HuH-7 (cell line): ENCODE data around the gene IFT25.
"Not testable (repeated sequence)": the region's sequence is repeated elsewhere in the genome, so short reads cannot be mapped to it uniquely, and the experiment has no call there.

Source experiments
- DNase-seq: peaks from one replicate; pipeline ENCODE4 v3.0.0; 2011; ENCODE audit warnings: low spot score

Gene IFT25

GRCh38 chr1:53883600-53883999 is 61.9 kb downstream of the IFT25 start:
- DNase-seq, result not testable (repeated sequence)

GRCh38 chr1:53881853-53882252 is 63.6 kb downstream of the IFT25 start:
- not testable (repeated sequence) for DNase-seq

- DNase-seq, result no peak
Observed at GRCh38 chr1:53878492-53879105, 66.9 kb downstream of the IFT25 start.

- DNase-seq, result not testable (repeated sequence)
Observed at GRCh38 chr1:53875150-53875549, 70.3 kb downstream of the IFT25 start.

GRCh38 chr1:53871773-53872484 is 73.6 kb downstream of the IFT25 start:
- DNase-seq, result no peak
